Measurements from ENCODE around the gene NPIPB6.

The NPIPB6 gene

DNA sequence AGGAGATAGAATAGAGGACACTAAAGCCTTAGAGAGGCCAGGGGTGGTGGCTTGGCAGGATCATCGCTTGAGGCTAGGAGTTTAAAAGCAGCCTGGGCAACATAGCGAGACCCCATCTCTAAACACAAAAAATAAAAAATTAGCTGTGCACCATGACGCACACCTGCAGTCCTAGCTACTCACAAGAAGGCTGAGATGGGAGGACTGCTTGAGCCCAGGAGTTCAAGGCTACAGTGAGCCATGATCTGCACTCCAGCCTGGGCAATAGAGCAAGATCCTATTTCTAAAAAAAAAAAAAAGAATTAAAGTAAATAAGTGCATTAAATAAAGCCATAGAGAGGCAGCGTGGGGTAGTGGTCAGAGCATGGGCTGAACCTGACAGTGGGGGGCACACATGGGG lies 51.9 kb downstream of the NPIPB6 start:
- Mint-ChIP-seq H3K4me3 (no peak overlapping the region), H3K4me1 (peaks cover 67% of the 10 kb centered on the region), H3K9me3 (no peaks in the 10 kb centered on the region), H3K27me3 (no peaks in the 10 kb centered on the region), H3K27ac (peak overlapping the region; percentile 91), H3K36me3 (peaks cover 5% of the 10 kb centered on the region)

DNA sequence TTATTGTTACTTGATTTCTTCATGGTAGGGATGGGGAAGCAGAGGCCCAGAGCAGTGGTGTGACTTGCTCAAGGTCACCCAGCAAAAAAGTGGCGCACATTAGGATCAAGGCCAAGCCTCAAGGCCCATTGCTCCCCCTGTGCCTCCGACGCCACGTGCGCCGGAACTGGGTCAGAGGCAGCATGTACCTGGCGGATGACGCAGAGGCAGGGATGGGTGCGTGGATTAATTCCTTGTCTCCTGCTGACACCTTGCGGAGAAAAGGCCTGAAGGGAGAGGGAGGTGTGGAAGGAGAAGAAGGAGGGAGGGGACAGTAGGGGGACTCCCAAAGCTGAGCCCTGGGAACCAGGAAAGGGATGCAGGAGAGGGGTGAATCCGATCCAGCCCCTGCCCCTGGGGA lies 52.5 kb downstream of the NPIPB6 start:
- Mint-ChIP-seq H3K4me3 (peak overlapping the region; percentile 69), H3K27me3 (no peaks in the 10 kb centered on the region), H3K36me3 (peaks cover 5% of the 10 kb centered on the region), H3K4me1 (peaks cover 73% of the 10 kb centered on the region), H3K27ac (peak overlapping the region; percentile 91), H3K9me3 (no peaks in the 10 kb centered on the region)

DNA sequence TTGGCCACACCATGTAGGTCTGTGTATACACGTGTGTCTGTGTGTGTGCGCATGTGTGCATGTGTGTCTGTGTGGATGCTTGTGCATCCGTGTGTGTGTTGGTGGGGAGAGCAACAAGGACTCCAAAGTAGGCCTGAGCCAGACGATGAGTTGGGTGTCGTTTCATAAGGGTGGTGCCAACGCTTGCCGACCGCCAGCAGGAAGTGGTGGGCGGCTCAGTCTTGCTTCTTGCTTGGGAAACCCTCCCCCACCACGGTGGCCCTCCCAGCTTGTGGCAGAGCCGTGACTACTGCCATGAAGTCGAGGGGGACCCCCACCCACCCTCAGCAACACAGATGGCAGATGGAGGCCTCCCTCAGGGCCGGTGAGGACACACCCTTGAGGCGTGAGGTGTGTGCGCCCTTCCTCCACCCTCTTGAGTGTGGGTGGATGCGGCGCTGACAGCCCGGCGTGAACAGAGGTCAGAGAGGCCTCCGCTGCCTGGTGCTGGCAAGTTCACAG lies 53.4 kb downstream of the NPIPB6 start:
- H3K27me3 Mint-ChIP-seq = no peaks in the 10 kb centered on the region
- no peaks in the 10 kb centered on the region for H3K9me3 Mint-ChIP-seq
- H3K4me1 Mint-ChIP-seq = peaks cover 74% of the 10 kb centered on the region
- peak overlapping the region; percentile 78 for H3K27ac Mint-ChIP-seq
- H3K4me3 Mint-ChIP-seq = peak overlapping the region; percentile 69
- peaks cover 6% of the 10 kb centered on the region for H3K36me3 Mint-ChIP-seq

DNA sequence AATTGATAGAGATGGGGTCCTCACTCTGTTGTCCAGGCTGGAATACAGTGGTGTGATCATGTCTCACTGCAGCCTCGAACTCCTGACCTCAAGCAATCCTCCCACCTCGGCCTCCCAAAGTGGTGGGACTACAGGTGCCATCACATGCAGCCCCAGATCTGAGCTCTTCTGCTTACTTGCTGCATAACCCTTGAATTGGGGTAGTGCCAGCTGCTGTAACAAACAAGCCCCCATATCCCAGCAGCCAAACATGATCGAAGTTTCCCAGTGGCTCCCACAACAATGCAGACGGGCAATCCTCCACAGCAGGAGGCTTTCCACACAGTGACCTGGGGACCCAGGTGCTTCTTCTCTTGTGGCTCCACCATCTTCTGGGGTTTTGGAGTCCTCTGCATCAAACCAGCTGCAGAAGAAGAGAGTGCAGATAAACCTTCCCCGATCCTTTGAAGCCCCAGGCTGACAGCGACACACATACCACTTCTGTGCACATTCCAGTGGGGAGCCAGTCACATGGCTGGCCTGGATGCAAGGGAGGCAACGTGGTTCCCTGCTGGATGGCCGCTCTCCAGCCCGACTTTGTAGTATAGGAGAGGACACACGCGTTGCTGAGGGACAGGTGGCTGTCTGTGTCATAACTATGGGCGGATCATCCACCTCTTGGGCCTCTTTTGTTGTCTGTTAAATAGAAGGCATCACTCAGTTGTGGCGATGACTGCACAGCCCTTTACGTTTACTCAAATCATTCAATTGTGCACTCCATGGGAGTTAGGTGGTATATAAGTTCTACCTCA lies 54.3 kb downstream of the NPIPB6 start:
- Mint-ChIP-seq H3K4me3 (peak overlapping the region; percentile 69), H3K27ac (peak overlapping the region; percentile 74), H3K36me3 (peaks cover 6% of the 10 kb centered on the region), H3K4me1 (peaks cover 71% of the 10 kb centered on the region), H3K27me3 (no peaks in the 10 kb centered on the region), H3K9me3 (no peaks in the 10 kb centered on the region)

DNA sequence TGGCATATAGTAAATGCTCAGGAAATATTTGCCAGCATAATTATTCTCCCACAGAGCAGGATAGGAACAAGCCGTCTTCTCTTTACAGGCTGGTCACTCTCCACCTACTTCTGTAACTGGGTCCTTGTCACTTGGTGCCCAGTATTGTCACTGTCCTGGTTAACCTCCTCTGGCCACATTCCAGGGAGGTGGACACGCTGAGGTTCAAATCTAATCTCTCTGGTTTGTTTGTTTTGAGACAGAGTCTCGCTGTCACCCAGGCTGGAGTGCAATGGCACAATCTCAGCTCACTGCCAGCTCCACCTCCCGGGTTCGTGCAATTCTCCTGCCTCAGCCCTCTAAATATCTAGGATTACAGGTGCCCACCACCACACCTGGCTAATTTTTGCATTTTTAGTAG lies 55.4 kb downstream of the NPIPB6 start:
- no peaks in the 10 kb centered on the region for H3K9me3 Mint-ChIP-seq
- no peak overlapping the region for H3K4me3 Mint-ChIP-seq
- H3K27ac Mint-ChIP-seq = no peak overlapping the region
- peaks cover 6% of the 10 kb centered on the region for H3K36me3 Mint-ChIP-seq
- no peaks in the 10 kb centered on the region for H3K27me3 Mint-ChIP-seq
- H3K4me1 Mint-ChIP-seq = peaks cover 68% of the 10 kb centered on the region

DNA sequence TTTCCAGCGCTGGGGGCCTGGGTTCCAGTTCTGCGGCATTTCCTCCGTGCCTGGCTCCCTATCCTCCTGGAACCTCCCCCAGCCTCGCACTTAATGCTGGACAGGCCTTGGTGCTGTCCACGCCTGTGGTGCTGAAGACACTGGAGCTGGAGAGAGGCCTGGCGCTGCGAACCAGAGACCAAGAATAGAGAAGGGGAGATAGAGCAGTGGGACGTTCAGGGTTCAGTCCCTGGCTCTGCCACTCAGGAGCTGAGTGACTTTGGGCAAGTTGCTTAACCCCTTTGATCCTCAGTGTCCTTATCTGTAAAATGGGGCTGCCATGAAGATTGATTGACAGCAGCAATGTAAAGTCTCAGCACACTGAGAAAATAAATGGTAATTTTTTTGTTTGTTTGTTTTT lies 59.1 kb downstream of the NPIPB6 start:
- H3K4me3 Mint-ChIP-seq = no peak overlapping the region
- no peaks in the 10 kb centered on the region for H3K9me3 Mint-ChIP-seq
- peaks cover 62% of the 10 kb centered on the region for H3K4me1 Mint-ChIP-seq
- H3K36me3 Mint-ChIP-seq = peaks cover 6% of the 10 kb centered on the region
- H3K27ac Mint-ChIP-seq = no peak overlapping the region
- H3K27me3 Mint-ChIP-seq = no peaks in the 10 kb centered on the region

DNA sequence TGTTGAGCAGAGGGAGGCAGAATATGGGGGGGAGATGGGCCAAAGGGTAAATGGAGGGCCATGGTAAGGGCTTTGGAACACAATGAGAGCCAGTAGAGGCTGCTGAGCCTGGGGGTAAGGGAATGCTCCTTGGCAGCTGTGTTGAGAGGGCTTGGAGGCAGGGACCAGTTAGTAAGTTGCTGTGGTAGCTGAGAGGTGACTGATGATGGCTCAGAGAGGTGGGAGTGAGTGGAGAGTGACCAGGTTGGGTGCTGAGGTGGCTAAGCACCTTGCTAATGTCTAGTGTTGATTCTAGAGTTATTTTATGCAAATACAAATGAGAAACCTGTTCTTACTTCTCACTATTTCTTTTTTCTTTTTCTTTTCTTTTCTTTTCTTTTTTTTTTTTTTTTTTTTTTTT lies 60.2 kb downstream of the NPIPB6 start:
- no peak overlapping the region for H3K27ac Mint-ChIP-seq
- H3K9me3 Mint-ChIP-seq = no peaks in the 10 kb centered on the region
- H3K36me3 Mint-ChIP-seq = peaks cover 3% of the 10 kb centered on the region
- peaks cover 59% of the 10 kb centered on the region for H3K4me1 Mint-ChIP-seq
- no peak overlapping the region for H3K4me3 Mint-ChIP-seq
- H3K27me3 Mint-ChIP-seq = no peaks in the 10 kb centered on the region

DNA sequence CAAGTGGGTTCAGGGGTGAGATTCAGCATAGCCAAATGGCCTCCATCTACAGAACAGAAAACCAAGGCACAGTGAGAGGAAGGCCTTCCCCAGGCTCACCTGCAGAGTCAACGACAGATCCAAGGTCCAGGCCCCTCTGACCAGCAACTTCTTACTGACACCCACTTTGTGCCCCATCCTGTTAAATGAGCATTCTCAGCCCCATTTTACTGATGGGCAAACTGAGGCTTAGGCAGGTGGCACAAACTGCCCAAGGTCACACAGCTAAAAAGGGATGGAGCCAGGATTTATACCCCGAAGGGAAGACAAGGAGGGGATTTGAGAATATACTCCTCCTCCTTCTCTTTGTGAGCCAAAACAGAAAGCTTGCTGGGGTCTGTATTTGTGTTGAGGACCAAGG lies 61.7 kb downstream of the NPIPB6 start:
- peaks cover 68% of the 10 kb centered on the region for H3K4me1 Mint-ChIP-seq

DNA sequence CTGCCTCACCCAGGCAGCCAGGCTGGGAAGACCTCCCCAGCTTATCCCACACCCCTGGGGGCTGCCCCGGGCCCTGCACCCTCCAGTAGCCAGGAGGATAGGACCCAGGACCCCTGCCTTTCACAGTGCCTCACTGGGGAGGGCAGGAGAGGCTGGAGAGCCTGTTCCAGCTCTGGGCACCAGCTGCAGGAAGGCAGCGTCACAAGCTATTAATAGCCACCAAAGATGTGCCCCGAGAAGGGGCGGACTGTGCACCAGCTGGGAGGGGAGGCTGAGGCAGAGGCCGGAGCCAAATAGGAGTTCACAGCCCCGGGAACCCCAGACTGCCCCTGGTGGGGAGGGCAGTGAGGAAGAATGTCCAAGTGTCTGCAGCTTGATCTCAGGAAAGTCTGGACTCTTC lies 62.2 kb downstream of the NPIPB6 start:
- Mint-ChIP-seq H3K27ac (no peak overlapping the region), H3K4me3 (no peak overlapping the region)

More for the DNA sequence above, 61.7 kb downstream of the NPIPB6 start:
- Mint-ChIP-seq H3K27me3 (no peaks in the 10 kb centered on the region), H3K36me3 (peaks cover 3% of the 10 kb centered on the region), H3K9me3 (no peaks in the 10 kb centered on the region), H3K27ac (peak overlapping the region; percentile 47), H3K4me3 (no peak overlapping the region)

DNA sequence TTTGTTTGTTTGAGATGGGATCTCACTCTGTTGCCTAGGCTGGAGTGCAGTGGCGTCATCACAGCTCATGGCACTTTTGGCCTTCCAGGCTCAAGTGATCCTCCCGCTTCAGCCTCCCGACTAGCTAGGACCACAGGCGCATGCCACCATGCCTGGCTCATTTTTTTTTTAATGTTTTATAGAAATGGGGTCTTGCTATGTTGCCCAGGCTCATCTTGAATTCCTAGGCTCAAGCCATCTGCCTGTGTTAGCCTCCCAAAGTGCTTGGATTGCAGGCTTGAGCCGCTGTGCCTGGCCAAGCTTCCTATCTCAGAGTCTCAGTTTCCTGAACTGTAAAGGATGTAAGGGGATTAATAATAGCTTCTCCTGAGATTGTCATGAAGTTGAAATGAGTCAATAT lies 63.0 kb downstream of the NPIPB6 start:
- H3K4me3 Mint-ChIP-seq = no peak overlapping the region
- H3K27me3 Mint-ChIP-seq = no peaks in the 10 kb centered on the region
- no peak overlapping the region for H3K27ac Mint-ChIP-seq
- H3K4me1 Mint-ChIP-seq = peaks cover 67% of the 10 kb centered on the region
- H3K9me3 Mint-ChIP-seq = no peaks in the 10 kb centered on the region
- H3K36me3 Mint-ChIP-seq = peaks cover 3% of the 10 kb centered on the region

More for the DNA sequence above, 62.2 kb downstream of the NPIPB6 start:
- peaks cover 68% of the 10 kb centered on the region for H3K4me1 Mint-ChIP-seq
- no peaks in the 10 kb centered on the region for H3K9me3 Mint-ChIP-seq
- no peaks in the 10 kb centered on the region for H3K27me3 Mint-ChIP-seq
- H3K36me3 Mint-ChIP-seq = peaks cover 3% of the 10 kb centered on the region

DNA sequence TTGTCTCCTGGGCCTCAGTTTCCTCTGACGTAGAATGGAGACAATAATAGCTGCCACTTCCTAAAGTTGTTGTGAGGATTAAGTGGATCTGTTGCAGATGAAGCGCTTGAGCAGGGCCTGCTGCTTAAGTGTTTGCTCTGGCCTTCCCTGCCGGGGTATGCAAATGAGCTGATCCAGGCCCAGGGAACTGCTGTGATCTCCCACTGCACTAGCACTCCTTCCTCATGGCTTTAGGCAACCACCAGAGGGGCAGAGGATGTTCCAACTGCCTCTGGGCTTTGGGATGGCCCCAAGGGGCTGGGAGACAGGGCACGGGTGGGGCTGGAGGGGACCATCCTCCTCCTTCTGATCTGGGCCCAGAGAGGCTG lies 64.8 kb downstream of the NPIPB6 start:
- no peaks in the 10 kb centered on the region for H3K36me3 Mint-ChIP-seq
- H3K4me1 Mint-ChIP-seq = peaks cover 80% of the 10 kb centered on the region
- peak overlapping the region; percentile 1 for H3K4me3 Mint-ChIP-seq
- H3K27ac Mint-ChIP-seq = peak overlapping the region; percentile 46
- no peaks in the 10 kb centered on the region for H3K9me3 Mint-ChIP-seq
- H3K27me3 Mint-ChIP-seq = no peaks in the 10 kb centered on the region

DNA sequence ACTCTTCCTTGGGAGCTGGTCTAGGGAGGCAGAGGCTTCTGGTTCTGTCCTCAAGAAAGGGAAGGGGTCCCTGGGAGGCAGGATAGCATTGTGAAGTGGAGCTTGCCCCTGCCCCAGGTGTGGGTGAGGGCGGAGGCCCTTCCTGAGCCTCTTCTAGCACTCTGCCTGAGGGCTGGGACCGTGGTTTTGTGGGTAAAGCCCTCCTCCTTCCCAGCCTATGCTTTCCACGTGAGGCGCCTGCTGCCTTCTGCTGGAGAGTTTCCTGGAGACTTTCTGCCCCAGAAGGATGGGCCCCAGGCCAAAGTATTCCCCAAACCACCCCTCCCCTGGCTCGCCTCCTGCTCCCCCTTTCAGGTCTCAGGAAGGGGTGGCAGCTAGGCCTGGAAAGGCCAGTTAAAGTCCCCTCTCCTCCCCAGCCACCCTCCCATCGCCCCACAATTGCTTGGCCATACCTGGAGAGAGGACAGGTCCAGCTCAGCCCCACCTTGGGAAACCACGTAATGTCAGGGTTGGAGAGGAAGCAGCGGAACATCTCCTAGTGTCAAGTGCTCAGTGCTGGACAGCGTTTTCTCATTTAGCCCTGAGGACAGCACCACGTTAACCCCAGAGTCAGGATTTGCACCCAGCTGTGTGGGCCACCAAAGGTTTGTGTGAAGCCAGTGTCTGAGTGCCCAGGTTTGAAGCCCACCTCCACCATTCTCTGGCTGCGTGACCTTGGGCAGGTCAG lies 65.4 kb downstream of the NPIPB6 start:
- H3K27me3 Mint-ChIP-seq = no peaks in the 10 kb centered on the region
- H3K9me3 Mint-ChIP-seq = no peaks in the 10 kb centered on the region
- peak overlapping the region; percentile 46 for H3K27ac Mint-ChIP-seq
- H3K4me3 Mint-ChIP-seq = peak overlapping the region; percentile 1
- H3K36me3 Mint-ChIP-seq = no peaks in the 10 kb centered on the region
- peaks cover 77% of the 10 kb centered on the region for H3K4me1 Mint-ChIP-seq

DNA sequence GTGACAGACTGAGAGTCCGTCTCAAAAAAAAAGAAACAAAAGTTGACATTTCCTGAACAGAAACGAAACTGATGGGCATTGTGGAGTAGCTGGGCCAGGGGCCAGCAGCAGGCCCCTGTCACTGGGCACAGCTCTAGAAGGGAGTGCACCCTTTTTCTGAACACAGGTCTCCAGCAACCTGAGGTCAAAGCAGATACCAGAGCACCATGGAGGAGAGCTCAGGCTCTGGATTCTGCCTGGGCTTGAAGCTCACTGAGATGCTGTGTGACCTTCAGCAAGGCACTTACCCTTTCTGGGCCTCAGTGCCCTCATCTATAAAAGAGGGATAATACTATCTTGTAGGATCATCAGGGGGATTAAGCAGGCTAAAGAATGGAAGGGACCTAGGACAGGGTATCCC lies 66.0 kb downstream of the NPIPB6 start:
- H3K27ac Mint-ChIP-seq = no peak overlapping the region
- peak overlapping the region; percentile 27 for H3K4me3 Mint-ChIP-seq
- H3K4me1 Mint-ChIP-seq = peaks cover 71% of the 10 kb centered on the region
- no peaks in the 10 kb centered on the region for H3K36me3 Mint-ChIP-seq
- H3K27me3 Mint-ChIP-seq = no peaks in the 10 kb centered on the region
- no peaks in the 10 kb centered on the region for H3K9me3 Mint-ChIP-seq

DNA sequence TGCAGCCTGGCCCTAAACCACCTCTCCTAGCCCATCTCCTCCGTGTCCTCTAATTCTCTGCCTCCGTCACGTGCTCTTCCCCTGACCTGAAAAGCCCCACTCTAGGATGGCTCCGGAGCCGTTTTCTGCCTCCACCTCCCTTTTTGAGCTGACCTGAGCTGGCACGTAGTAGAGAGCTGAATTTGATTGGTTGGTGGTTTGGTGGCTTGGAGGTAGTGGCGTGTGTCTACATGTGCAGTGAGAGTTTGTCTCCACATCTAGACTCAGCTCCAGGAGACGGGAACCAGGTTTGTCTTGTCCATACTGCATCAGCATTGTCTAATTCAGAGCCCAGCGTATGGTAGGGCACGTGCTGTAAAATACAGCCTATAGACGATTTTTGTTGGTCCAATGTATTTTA lies 68.0 kb downstream of the NPIPB6 start:
- H3K4me1 Mint-ChIP-seq = peaks cover 70% of the 10 kb centered on the region
- H3K27ac Mint-ChIP-seq = peak overlapping the region; percentile 86
- H3K36me3 Mint-ChIP-seq = no peaks in the 10 kb centered on the region
- peak overlapping the region; percentile 82 for H3K4me3 Mint-ChIP-seq
- H3K27me3 Mint-ChIP-seq = no peaks in the 10 kb centered on the region
- H3K9me3 Mint-ChIP-seq = no peaks in the 10 kb centered on the region

DNA sequence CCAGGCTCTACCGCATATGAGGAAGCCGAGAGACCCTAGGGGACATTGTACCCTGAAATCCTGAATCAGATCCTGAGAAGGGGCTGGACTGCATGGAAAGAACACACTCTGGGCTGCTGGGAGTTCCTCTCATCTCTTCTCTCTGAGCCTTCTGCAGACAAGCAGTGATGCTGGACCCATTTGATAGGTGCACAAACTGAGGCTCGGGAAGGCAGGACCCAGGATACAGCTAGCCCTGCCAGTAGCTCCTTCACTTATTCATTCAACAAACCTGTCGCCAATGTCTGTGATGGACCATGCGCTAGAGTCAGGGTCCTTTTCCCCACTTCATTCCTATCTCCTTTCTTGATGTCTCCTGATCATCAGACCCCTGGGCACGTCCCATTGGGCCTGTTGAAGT lies 69.1 kb downstream of the NPIPB6 start:
- H3K4me3 Mint-ChIP-seq = peak overlapping the region; percentile 82
- H3K4me1 Mint-ChIP-seq = peaks cover 73% of the 10 kb centered on the region
- H3K36me3 Mint-ChIP-seq = no peaks in the 10 kb centered on the region
- peak overlapping the region; percentile 53 for H3K27ac Mint-ChIP-seq
- H3K9me3 Mint-ChIP-seq = no peaks in the 10 kb centered on the region
- H3K27me3 Mint-ChIP-seq = no peaks in the 10 kb centered on the region

DNA sequence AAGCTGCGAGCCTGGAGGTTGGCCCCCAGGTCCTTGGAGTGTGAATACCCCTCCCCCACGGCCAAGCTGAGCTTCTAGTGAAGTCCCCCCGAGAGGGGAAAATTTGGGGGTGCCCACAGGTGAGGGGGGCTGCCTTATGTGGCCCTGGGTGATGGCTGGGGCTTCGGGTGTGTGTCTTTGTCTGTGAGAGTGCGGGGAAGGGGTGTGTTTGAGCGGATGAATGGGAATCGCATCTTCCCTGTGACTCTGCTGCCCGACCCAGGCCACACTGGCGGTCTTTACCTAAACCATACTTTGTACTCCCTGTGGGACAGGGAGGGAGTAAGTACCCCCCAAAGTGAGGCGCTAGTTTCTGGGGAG lies 69.7 kb downstream of the NPIPB6 start:
- H3K9me3 Mint-ChIP-seq = no peaks in the 10 kb centered on the region
- H3K36me3 Mint-ChIP-seq = no peaks in the 10 kb centered on the region
- peak overlapping the region; percentile 82 for H3K4me3 Mint-ChIP-seq
- peaks cover 78% of the 10 kb centered on the region for H3K4me1 Mint-ChIP-seq
- no peaks in the 10 kb centered on the region for H3K27me3 Mint-ChIP-seq
- no peak overlapping the region for H3K27ac Mint-ChIP-seq
